C4-2B (cell line): Measurements from ENCODE around the gene RHOH.

ENCODE experiments used
- H3K27ac ChIP-seq: fragments of 450-650 bp; 2 replicates; pipeline ENCODE4 v1.5.1; 2017
- ZFX ChIP-seq: fragments of 450-650 bp; IDR thresholded peaks from 2 replicates; pipeline ENCODE4 v1.6.1; 2017
- TF ChIP-seq, protein P1 (sequence below): fragments of 450-650 bp; conservative IDR thresholded peaks from 2 replicates; pipeline ENCODE4 v1.5.1; 2017; ENCODE audit warnings: mild to moderate bottlenecking

Gene RHOH

DNA sequence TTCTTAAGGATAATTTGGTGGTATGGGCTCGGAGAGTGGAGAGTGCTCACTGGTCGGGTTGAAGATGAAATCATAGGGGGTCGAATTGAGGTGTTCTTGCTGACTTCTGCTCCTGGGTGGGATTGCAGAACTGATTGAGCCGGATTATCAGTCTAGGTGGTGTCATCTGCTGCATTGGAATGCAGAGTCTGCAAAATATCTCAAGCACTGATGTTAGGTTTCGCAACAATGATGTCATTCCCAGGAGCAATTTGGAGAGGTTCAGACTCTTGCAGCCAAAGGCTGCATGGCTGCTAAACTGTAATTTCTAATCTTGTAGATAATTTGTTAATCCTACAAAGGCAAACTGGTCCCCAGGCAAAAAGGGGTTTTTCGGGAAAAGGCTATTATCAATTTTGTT, 67.7 kb downstream of the RHOH start:
- H3K27ac ChIP-seq = no peak overlapping the region
- TF ChIP-seq ZFX = no peak
- TF ChIP-seq, protein P1, sequence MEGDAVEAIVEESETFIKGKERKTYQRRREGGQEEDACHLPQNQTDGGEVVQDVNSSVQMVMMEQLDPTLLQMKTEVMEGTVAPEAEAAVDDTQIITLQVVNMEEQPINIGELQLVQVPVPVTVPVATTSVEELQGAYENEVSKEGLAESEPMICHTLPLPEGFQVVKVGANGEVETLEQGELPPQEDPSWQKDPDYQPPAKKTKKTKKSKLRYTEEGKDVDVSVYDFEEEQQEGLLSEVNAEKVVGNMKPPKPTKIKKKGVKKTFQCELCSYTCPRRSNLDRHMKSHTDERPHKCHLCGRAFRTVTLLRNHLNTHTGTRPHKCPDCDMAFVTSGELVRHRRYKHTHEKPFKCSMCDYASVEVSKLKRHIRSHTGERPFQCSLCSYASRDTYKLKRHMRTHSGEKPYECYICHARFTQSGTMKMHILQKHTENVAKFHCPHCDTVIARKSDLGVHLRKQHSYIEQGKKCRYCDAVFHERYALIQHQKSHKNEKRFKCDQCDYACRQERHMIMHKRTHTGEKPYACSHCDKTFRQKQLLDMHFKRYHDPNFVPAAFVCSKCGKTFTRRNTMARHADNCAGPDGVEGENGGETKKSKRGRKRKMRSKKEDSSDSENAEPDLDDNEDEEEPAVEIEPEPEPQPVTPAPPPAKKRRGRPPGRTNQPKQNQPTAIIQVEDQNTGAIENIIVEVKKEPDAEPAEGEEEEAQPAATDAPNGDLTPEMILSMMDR = no peak

DNA sequence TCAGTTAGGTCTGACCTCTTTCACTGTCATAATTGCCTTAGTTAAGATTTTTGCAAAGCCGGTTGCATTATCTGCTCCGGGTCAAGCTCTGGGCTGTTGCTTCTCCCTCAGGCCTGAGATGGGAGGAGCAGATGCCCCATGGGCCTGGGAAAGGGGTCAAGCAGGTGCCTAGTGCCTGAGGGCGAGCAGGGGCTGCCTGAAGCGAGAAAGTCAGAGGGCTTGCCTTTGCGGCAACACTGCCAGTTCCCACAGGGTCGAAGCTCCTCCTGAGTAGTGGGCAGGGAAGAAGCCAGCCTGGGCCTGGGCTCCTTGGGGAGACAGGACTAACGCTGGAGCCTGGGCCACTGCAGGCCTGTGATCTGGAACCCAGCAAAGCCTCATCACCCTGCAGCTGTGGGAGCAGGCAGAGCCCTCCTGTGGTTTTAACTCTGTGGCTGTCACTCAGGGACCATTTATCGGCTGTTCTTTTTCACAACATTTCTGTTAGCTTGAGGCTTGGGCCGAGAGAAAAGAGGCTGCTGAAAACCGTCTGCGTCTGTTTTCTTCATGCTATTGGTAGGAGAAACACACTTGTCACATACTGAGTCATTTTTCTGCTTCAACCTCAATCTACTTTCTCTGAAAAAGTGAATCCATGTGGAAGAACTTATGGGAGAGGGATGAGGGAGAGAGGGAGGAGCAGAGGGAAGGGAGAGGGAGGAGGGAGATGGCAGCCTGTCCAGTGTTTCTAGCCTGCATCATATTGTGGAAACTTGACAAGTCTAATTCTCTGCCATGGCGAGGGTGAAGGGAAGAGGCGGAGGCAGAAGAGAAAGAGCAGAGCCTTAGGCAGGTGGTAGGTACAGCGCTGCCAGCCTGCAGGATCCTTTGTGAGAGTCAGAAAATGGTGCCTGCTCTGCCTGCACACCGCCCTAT, 68.4 kb downstream of the RHOH start:
- TF ChIP-seq ZFX = no peak
- TF ChIP-seq, protein P1 = no peak
- H3K27ac ChIP-seq = no peak overlapping the region

DNA sequence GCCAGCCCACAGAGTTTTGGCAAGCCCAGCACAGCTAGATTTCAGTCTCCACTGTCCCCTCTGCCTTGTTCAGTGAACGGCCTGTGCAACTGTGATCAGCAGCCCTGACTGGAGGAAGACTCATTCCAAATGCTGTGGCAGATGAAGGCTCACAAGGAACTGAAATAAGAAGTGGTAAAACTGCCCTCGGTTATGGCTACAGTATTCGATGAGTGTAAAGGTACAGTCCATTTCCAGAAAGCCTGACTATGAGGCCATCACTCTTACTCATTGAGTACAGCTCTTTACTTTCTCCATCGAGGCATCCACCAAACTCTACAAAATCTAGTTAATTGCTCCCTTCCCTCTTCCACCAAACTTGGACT, 69.1 kb downstream of the RHOH start:
- TF ChIP-seq ZFX = no peak
- TF ChIP-seq, protein P1 = no peak
- H3K27ac ChIP-seq = no peak overlapping the region

DNA sequence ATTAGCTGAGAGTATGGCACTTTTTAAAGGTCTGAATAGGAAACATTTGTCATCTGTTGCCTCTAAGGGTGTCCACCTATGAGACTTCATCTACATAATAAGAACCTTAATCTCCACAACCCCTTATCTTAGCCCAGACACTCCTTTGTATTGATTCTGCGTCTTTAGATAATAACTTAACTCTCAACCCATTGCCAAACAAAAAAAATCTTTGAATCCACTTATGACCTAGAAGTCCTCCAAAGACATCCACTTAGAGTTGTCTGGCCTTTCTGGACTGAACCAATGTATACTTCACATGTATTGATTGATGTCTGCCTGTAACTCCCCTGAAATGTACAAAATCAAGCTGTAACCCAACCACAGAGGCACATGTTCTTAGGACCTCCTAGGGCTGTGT, 72.3 kb downstream of the RHOH start:
- TF ChIP-seq, protein P1 = no peak
- TF ChIP-seq ZFX = no peak
- H3K27ac ChIP-seq = no peak overlapping the region

DNA sequence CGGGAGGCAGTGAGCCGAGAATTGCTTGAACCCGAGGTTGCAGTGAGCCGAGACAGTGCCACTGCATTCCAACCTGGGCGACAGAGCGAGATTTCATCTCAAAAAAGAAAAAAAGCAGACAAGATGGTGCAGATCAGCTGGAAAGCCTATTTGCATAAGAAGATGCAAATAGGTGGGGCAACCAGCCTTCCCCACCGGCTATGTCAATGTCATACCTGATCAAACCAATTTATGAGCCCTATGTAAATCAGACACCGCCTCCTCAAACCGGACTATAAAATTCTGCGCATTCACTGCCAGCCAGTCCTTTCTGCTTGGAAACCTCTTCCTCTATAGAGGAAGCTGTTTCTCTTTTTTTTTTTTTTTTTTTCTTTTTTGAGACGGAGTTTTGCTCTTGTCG, 73.8 kb downstream of the RHOH start:
- no peak overlapping the region for H3K27ac ChIP-seq
- TF ChIP-seq, protein P1 = no peak
- TF ChIP-seq ZFX = no peak

DNA sequence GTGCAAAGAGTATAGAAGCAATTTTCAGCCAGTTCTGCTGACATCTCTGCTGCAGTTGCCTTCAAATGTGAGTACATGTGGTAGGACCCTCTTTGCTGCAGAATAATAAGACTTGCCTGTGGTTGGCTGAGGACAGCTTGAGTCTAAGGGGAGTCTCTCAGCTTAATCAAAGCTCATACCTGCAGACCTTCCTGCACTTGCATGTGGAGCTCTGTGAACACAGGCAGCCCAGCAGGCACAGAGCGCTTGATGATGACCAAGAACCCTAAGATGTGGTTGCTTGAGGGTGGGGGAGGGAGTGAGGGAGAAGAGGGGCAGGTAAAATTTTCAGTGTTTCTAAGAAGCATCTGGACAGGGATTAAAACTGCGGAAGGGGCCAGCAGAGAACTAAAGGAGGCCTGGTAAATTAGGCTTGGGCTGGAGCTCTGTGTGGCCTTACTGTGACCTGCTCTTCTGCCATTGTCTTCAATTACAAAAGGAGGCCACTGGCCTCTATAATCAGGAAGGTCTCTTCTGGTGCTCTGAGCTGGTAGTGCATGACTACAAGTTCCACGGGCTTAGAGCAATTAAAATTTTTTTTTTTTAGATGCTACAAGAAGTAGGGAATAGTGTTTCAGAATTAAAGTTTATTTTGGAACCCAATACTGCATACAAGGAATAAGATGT, 78.4 kb downstream of the RHOH start:
- TF ChIP-seq, protein P1 = no peak
- TF ChIP-seq ZFX = no peak
- no peak overlapping the region for H3K27ac ChIP-seq

DNA sequence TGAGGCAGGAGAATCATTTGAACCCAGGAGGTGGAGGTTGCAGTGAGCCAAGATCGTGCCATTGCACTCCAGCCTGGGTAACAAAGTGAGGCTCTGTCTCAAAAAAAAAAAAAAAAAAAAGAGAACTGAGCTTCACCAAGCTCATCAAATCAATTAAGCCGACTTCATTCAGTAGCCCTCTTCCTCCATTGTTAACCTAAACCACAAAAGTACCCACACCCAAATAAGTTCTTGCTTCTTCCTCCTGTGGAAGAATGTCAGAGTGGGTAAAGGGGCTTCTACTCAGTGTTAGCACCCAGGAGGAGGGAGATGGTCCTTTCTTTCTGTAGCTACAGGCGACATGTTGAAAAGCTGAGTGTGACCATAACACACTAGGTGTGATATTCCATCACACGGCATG, 79.7 kb downstream of the RHOH start:
- no peak overlapping the region for H3K27ac ChIP-seq
- TF ChIP-seq ZFX = no peak
- TF ChIP-seq, protein P1 = no peak
